HepG2 (cell line): ENCODE results near the gene MIDN. TPM values are rescaled to one million over a fixed set of nuclear protein-coding genes. Genes with fewer than 3 reads are reported as not detected.

Source experiments
- ARNT ChIP-seq: fragments of 450-650 bp; IDR thresholded peaks from 2 replicates; pipeline ENCODE4 v1.6.1; 2017
- BHLHE40 ChIP-seq: IDR thresholded peaks from 2 replicates; pipeline ENCODE4 v1.6.1; 2011; ENCODE audit warnings: low read length, improper control_type of control experiment
- CAMTA2 ChIP-seq: sonication (generic); formaldehyde crosslinking; IDR thresholded peaks from 2 replicates; pipeline ENCODE4 v1.4.0; 2020; ENCODE audit warnings: mild to moderate bottlenecking, missing genetic modification reagents, borderline replicate concordance
- HNRNPH1 ChIP-seq: fragments of 200-400 bp; formaldehyde crosslinking; optimal IDR thresholded peaks from 2 replicates; pipeline ENCODE3; 2017; ENCODE audit warnings: mild to moderate bottlenecking, low read depth, low read length
- JDP2 ChIP-seq: sonication (generic); formaldehyde crosslinking; IDR thresholded peaks from 2 replicates; pipeline ENCODE4 v1.8.1; 2022; ENCODE audit warnings: missing genetic modification reagents, borderline replicate concordance
- ZFP36L2 ChIP-seq: sonication (generic); formaldehyde crosslinking; IDR thresholded peaks from 2 replicates; pipeline ENCODE4 v1.4.0; 2020; ENCODE audit warnings: missing genetic modification reagents
- ZNF225 ChIP-seq: sonication (generic); formaldehyde crosslinking; IDR thresholded peaks from 2 replicates; pipeline ENCODE4 v1.4.0; 2020; ENCODE audit warnings: mild to moderate bottlenecking, missing genetic modification reagents
- ZNF782 ChIP-seq: sonication (generic); formaldehyde crosslinking; IDR thresholded peaks from 2 replicates; pipeline ENCODE4 v1.4.0; 2020; ENCODE audit warnings: missing genetic modification reagents, mild to moderate bottlenecking, borderline replicate concordance
- ZNF788 ChIP-seq: sonication (generic); formaldehyde crosslinking; IDR thresholded peaks from 2 replicates; pipeline ENCODE4 v1.5.0; 2020; ENCODE audit warnings: mild to moderate bottlenecking, missing genetic modification reagents, borderline replicate concordance
- ZSCAN20 ChIP-seq: sonication (generic); formaldehyde crosslinking; IDR thresholded peaks from 2 replicates; pipeline ENCODE4 v1.4.0; 2020; ENCODE audit warnings: missing genetic modification reagents, mild to moderate bottlenecking, borderline replicate concordance
- polyA plus RNA-seq, 8 experiments: library from polyadenylated mRNA; depleted of rRNA in 3 of 8; stranded (reverse) in 7 of 8; unstranded in 1 of 8; fragments of >200 nt; fragmentation: Illumina TruSeq in 4 of 8; extraction: Trizol in 4 of 8; gene quantifications; 2 replicates each; pipeline versions ENCODE4 v1.2.1 to v1.2.3, GENCODE V29; 2011 to 2016; ENCODE audit warnings: low read depth in 4 of 8, missing spikeins in 1 of 8, mixed read lengths in 1 of 8; ENCODE audit not compliant: insufficient read depth in 1 of 8
- total RNA-seq, 5 experiments: library from RNA; depleted of rRNA; stranded (reverse); fragments of >200 nt; fragmentation: Illumina TruSeq; extraction: Trizol; gene quantifications; 2 replicates each; pipeline ENCODE4 v1.2.3, GENCODE V29; 2016; ENCODE audit warnings: low read depth in 1 of 5
- TF ChIP-seq, protein P1 (sequence below): sonication (generic); formaldehyde crosslinking; IDR thresholded peaks from 2 replicates; pipeline ENCODE4 v1.5.0; 2020; ENCODE audit warnings: mild to moderate bottlenecking, missing genetic modification reagents
- TF ChIP-seq, protein P2 (sequence below): sonication (generic); formaldehyde crosslinking; IDR thresholded peaks from 2 replicates; pipeline ENCODE4 v1.4.0; 2020; ENCODE audit warnings: missing genetic modification reagents
- TF ChIP-seq, protein P3 (sequence below): IDR thresholded peaks from 2 replicates; pipeline ENCODE4 v1.6.1; 2012; ENCODE audit warnings: low read depth, low read length, improper control_type of control experiment
- TF ChIP-seq, protein P4 (sequence below): sonication (generic); formaldehyde crosslinking; IDR thresholded peaks from 2 replicates; pipeline ENCODE4 v1.9.0; 2021; ENCODE audit warnings: missing genetic modification reagents, borderline replicate concordance
- TF ChIP-seq, protein P5 (sequence below): sonication (generic); formaldehyde crosslinking; IDR thresholded peaks from 2 replicates; pipeline ENCODE4 v1.4.0; 2020; ENCODE audit warnings: low read depth, missing genetic modification reagents
- TF ChIP-seq, protein P6 (sequence below): IDR thresholded peaks from 2 replicates; pipeline ENCODE4 v1.6.1; 2012; ENCODE audit warnings: inconsistent platforms

MIDN gene
- total and polyA plus RNA-seq, 2 of the 13 experiments (the other 11 are each of a cell fraction or from before 2014, with no cell fraction given): 8.4 to 18.0 TPM

DNA sequence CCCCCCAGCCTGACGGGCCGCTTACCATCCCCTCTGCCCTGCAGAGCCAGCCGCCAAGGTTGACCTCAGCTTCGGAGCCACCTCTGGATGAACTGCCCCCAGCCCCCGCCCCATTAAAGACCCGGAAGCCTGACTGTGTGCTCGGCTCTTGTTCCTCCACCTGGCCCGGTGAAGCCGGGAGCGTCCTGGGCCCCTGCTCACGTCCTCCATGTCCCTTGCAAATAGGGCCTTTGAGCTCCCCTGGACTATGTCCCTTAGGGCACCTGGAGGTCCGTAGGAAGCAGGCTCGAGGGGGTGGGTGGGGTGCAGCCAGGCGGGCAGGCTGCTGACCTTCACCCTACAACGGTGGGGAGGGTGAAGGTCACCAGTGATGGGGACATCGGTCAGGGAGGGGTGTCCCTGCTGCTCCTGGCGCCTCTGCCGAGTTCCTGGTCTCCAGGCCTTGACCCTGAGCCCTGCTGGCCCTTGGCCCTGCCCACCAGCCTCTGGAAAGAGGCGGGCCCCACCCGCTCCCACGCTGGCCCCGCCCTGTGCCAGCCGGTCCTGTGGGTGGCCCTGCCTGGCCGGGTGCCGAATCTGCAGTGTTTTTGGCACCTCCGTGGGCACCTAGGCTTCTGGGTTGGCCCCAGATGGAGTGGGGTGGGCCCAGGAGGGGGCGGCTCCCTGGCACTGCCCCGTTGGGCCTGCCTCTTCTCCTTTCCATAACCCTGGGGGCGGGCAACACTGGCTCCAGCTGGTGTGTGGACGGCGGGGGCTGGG lies 3.5 kb upstream of the MIDN start (continued):
- TF ChIP-seq, protein P1, sequence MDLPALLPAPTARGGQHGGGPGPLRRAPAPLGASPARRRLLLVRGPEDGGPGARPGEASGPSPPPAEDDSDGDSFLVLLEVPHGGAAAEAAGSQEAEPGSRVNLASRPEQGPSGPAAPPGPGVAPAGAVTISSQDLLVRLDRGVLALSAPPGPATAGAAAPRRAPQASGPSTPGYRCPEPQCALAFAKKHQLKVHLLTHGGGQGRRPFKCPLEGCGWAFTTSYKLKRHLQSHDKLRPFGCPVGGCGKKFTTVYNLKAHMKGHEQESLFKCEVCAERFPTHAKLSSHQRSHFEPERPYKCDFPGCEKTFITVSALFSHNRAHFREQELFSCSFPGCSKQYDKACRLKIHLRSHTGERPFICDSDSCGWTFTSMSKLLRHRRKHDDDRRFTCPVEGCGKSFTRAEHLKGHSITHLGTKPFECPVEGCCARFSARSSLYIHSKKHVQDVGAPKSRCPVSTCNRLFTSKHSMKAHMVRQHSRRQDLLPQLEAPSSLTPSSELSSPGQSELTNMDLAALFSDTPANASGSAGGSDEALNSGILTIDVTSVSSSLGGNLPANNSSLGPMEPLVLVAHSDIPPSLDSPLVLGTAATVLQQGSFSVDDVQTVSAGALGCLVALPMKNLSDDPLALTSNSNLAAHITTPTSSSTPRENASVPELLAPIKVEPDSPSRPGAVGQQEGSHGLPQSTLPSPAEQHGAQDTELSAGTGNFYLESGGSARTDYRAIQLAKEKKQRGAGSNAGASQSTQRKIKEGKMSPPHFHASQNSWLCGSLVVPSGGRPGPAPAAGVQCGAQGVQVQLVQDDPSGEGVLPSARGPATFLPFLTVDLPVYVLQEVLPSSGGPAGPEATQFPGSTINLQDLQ (CRISPR knock-in tag): no peak
- peak; percentile 94 for TF ChIP-seq ZNF788 (CRISPR knock-in tag)
- TF ChIP-seq HNRNPH1: no peak
- TF ChIP-seq ARNT: no peak
- no peak for TF ChIP-seq ZSCAN20 (CRISPR knock-in tag)
- no peak; the same call in 1 of the 2 replicates for TF ChIP-seq JDP2 (CRISPR knock-in tag)
- TF ChIP-seq CAMTA2 (CRISPR knock-in tag): no peak; the same call in 1 of the 2 replicates
- TF ChIP-seq, protein P2, sequence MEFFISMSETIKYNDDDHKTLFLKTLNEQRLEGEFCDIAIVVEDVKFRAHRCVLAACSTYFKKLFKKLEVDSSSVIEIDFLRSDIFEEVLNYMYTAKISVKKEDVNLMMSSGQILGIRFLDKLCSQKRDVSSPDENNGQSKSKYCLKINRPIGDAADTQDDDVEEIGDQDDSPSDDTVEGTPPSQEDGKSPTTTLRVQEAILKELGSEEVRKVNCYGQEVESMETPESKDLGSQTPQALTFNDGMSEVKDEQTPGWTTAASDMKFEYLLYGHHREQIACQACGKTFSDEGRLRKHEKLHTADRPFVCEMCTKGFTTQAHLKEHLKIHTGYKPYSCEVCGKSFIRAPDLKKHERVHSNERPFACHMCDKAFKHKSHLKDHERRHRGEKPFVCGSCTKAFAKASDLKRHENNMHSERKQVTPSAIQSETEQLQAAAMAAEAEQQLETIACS (CRISPR knock-in tag): 0 out of 2 replicates have a peak, but pooled peaks have one; percentile 23
- TF ChIP-seq, protein P3, sequence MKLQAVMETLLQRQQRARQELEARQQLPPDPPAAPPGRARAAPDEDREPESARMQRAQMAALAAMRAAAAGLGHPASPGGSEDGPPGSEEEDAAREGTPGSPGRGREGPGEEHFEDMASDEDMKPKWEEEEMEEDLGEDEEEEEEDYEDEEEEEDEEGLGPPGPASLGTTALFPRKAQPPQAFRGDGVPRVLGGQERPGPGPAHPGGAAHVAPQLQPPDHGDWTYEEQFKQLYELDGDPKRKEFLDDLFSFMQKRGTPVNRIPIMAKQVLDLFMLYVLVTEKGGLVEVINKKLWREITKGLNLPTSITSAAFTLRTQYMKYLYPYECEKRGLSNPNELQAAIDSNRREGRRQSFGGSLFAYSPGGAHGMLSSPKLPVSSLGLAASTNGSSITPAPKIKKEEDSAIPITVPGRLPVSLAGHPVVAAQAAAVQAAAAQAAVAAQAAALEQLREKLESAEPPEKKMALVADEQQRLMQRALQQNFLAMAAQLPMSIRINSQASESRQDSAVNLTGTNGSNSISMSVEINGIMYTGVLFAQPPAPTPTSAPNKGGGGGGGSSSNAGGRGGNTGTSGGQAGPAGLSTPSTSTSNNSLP: no peak
- TF ChIP-seq, protein P4, sequence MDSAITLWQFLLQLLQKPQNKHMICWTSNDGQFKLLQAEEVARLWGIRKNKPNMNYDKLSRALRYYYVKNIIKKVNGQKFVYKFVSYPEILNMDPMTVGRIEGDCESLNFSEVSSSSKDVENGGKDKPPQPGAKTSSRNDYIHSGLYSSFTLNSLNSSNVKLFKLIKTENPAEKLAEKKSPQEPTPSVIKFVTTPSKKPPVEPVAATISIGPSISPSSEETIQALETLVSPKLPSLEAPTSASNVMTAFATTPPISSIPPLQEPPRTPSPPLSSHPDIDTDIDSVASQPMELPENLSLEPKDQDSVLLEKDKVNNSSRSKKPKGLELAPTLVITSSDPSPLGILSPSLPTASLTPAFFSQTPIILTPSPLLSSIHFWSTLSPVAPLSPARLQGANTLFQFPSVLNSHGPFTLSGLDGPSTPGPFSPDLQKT (CRISPR knock-in tag): no peak
- TF ChIP-seq, protein P5, sequence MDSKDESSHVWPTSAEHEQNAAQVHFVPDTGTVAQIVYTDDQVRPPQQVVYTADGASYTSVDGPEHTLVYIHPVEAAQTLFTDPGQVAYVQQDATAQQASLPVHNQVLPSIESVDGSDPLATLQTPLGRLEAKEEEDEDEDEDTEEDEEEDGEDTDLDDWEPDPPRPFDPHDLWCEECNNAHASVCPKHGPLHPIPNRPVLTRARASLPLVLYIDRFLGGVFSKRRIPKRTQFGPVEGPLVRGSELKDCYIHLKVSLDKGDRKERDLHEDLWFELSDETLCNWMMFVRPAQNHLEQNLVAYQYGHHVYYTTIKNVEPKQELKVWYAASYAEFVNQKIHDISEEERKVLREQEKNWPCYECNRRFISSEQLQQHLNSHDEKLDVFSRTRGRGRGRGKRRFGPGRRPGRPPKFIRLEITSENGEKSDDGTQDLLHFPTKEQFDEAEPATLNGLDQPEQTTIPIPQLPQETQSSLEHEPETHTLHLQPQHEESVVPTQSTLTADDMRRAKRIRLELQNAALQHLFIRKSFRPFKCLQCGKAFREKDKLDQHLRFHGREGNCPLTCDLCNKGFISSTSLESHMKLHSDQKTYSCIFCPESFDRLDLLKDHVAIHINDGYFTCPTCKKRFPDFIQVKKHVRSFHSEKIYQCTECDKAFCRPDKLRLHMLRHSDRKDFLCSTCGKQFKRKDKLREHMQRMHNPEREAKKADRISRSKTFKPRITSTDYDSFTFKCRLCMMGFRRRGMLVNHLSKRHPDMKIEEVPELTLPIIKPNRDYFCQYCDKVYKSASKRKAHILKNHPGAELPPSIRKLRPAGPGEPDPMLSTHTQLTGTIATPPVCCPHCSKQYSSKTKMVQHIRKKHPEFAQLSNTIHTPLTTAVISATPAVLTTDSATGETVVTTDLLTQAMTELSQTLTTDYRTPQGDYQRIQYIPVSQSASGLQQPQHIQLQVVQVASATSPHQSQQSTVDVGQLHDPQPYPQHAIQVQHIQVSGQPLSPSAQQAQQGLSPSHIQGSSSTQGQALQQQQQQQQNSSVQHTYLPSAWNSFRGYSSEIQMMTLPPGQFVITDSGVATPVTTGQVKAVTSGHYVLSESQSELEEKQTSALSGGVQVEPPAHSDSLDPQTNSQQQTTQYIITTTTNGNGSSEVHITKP (CRISPR knock-in tag): peak; percentile 69
- TF ChIP-seq, protein P6, sequence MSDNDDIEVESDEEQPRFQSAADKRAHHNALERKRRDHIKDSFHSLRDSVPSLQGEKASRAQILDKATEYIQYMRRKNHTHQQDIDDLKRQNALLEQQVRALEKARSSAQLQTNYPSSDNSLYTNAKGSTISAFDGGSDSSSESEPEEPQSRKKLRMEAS: peak; percentile 62
- TF ChIP-seq BHLHE40: no peak; the same call in 1 of the 2 replicates
- TF ChIP-seq ZNF225 (CRISPR knock-in tag): no peak
- TF ChIP-seq ZFP36L2: no peak
- TF ChIP-seq ZNF782: no peak; the same call in 1 of the 2 replicates
